ENCODE data around the gene CIB2.

The CIB2 gene

DNA sequence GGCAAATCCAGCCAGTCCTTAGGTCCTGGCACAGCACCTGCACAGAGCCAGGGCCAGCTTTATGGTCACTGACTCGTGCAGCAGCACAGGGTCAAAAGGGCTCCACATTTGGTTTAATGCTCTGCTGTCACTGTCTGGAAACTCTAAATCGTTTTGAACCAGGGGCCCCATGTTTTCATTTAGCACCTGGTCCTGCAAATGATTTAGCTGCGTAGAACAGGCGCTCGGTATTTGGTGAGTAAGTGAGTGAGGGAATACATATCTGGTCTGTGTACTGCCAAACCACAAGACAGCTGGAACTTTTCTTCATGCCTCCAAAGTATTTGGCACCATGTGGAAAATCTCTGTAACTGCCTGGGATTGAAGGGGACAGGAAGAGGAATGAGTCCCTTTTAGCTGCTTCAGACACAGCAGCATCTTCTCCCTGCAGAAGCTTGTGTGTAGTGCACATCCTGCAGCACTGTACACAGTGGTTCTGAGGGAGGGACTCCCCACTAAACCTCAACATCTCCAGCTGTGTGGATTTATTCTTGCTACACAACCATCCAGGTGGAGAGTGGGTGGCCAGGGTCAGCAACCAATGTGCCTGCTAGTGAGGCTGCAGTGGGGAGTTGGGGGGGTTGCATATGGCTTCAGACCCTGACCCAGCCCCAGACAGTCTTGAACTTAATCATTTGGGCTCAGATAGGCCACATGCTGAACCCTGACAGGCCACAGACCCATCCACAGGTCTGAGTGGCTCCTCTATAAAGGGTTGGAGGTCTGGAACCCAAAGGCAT, 37.8 kb downstream of the CIB2 start:
- FAIRE-seq (no peak), DNase-seq (ENCODE audit: insufficient read length, low spot score) (no peak)
- TF ChIP-seq POLR2A (IDR thresholded peaks at IDR 0.05; ENCODE audit: low read depth, low read length): no peak

DNA sequence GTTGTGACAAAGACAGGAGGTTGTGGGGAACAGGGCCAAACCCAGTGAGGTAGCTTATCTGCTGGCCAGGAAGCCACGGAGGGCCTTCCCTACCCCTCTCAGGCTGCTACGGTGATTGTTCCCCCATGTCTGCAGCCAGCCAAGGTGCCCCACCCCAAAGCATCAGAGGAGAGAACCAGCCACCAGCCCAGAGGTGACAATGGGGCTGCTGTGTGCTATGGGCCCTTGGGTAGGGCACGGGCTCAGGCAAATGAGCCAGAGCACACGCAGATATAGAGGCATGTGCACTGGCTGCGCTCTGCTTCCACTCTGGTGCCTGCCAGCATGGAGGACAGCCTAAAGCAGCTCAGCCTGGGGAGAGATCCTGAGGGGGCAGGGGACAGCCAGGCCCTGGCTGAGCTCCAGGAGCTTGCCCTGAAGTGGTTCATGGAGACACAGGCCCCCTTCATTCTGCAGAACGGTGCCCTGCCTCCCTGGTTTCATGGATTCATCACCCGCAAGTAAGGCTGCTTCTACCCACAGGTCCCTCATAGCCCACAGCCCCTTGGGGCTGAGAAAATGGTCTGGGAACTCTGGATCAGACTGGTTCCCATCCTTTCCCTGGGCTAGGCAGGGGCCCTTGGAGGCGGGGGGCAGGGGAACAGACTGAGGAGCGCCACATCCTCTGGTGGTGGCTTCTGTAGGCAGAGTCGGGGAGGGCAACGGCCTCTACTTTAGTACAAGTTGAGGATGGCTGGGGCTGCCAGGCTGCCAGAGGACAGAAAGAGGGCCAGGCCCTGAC, 38.8 kb downstream of the CIB2 start, which contains the start of gene SH2D7:
TSS of gene SH2D7 (plus strand) at position 301 of the 781 bp plus-strand sequence. CDS start at position 325, 24 bp downstream.
- DNase-seq (ENCODE audit: insufficient read length, low spot score) (no peak), FAIRE-seq (no peak)
- no peak for TF ChIP-seq POLR2A (IDR thresholded peaks at IDR 0.05; ENCODE audit: low read depth, low read length)

DNA sequence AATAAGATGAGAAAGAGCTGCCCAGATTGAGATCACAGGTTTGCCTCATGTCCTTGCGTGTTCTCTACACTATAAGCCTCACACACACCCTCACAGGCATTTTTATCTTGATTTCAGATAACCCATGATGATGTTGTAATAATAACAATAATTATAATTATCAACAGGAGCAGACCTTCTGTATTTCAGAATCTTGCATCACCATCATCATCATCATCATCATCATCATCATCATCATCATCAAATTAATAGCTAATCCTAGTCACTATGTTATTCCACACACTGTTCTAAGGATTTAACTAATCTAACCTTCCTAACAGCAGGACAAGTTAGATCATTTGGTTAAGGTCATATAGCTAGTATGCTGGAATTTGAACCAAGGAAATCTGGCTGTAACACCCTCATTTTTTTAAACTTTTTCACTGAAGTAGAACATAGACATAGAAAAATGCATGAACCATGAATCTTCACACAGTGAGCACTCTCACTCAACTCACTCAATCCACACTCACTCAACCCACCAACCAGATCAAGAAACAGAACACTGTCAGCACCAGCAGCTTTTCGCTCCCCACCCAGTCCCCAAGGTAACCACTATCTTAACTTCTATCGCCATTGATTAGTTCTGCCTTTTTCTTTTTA, 40.7 kb downstream of the CIB2 start:
- FAIRE-seq (no peak), DNase-seq (ENCODE audit: insufficient read length, low spot score) (no peak)
- no peak for TF ChIP-seq POLR2A (IDR thresholded peaks at IDR 0.05; ENCODE audit: low read depth, low read length)

DNA sequence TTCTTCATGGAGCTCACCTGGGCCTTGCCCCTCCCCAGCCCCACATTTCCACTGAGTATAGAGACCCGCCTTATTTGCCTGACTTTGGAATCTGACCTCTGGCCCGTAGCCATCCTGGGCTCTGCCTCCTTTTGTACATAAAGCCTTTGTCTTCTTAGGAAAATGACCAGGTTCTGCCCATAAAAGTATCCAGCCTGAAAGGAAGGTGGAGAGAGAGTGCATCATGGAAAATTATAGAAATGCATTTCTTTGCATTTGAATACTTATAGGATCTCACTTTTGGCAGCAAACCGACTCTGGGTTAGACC, 42.5 kb downstream of the CIB2 start:
- FAIRE-seq (no peak), DNase-seq (ENCODE audit: insufficient read length, low spot score) (no peak)
- TF ChIP-seq POLR2A (IDR thresholded peaks at IDR 0.05; ENCODE audit: low read depth, low read length): no peak

DNA sequence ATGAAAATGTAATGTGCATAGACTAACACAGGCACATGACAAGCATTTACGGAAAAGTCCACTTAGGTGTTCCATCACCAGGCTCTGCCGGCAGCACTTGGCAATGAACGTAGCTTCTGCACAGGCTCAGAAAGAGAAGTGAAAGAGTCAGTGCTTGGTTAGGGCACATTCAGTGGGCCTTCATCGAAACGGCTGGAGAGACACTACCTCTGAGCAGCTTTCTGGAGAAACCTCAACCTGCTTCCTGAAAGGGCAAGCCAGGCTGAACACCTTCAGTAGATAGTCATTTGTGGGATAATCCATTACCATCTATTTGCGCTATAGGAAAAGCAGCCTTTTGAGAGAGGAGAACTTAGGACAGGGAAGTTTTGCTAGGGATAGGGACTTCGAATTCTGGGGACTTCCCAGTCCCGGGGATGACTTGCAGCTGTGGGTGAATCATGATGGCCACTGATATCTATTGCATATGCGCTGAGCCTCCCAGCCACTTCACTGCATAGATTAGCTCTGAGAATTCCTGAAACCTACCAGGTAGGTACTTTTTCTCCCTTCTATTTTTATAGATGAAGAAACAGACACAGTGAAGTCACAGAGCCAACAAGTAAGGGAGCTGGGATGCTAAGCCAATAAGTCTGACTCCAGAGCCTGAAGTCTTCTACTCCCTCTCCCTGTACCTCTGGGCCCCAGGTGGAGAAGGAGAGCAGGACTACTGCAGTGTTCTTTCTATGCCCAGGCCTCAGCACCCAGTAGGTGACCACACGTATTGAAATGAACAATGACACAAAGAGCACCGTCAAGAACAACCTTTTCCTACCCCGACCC, 43.1 kb downstream of the CIB2 start:
- no peak for TF ChIP-seq POLR2A (IDR thresholded peaks at IDR 0.05; ENCODE audit: low read depth, low read length)
- DNase-seq (ENCODE audit: insufficient read length, low spot score): no peak
- no peak for FAIRE-seq

DNA sequence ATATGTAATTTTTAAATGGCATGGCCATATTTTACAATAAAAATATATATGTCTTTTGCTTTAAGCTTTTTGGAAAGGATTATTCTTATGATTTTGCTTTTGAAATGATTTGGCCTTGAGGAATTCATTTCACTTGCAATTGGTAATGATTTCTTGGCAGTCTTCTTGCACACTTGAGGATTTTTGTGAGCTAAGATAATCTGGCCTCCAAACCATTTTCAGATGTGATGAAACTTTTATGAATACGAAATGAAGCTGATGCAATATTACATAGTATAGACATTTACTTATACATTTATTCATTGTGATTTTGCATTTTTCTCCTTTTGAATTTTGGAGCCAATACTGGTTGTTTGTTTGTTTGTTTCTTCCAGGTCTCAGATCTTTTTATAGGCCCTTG, 45.3 kb downstream of the CIB2 start:
- no peak for TF ChIP-seq POLR2A (IDR thresholded peaks at IDR 0.05; ENCODE audit: low read depth, low read length)
- DNase-seq (ENCODE audit: insufficient read length, low spot score) (no peak), FAIRE-seq (no peak)

DNA sequence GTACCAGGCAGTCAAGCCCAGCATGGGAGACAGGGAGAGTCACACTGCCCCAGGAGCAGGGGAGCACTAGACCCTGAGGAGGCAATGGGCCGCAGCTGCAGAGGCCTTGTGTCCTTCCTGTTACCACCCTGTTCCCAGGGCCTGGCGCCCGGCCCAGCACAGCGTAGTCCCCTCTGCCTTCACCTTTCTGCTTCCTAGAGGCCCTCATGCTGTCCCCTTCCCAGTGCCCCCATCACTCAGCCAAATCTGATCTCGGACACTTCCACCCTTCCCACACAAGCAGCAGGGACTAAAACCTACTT, 46.8 kb downstream of the CIB2 start:
- no peak for TF ChIP-seq POLR2A (IDR thresholded peaks at IDR 0.05; ENCODE audit: low read depth, low read length)
- DNase-seq (ENCODE audit: insufficient read length, low spot score) (no peak), FAIRE-seq (no peak)

DNA sequence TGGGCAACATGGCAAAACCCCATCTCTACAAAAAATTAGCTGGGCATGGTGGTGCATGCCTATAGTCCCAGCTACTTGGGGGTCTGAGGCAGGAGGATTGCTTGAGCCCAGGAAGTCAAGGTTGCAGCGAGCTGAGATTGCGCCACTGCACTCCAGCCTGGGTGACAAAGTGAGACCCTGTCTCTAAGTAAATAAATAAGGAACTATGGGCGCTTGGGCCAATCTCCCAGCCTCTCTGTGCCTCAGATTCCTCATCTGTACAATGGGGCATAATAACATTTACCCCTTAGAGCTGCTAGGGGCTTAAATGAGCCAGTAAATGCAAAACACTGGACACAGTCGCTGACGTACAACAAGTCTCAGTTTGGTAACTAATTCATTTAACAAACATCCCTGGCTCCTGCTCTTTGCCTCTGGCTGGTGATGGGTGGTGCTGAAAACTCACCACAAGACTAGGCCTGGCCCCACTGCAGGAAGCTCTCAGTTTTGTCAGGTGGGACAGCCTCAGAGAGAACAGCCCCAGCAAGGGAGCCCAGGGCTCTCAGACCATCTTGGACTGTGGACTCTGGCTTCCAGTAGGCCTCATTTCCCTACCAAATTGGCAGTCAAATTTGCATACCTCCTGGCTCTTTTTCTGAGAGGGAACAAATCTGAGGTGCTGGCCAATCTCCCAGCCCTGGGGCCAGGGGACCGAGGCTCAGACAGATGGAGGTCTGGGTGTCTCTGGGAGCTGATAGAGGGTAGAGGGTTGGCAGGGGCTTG, 47.4 kb downstream of the CIB2 start:
- DNase-seq (ENCODE audit: insufficient read length, low spot score) (no peak), FAIRE-seq (no peak)
- TF ChIP-seq POLR2A (IDR thresholded peaks at IDR 0.05; ENCODE audit: low read depth, low read length): no peak

DNA sequence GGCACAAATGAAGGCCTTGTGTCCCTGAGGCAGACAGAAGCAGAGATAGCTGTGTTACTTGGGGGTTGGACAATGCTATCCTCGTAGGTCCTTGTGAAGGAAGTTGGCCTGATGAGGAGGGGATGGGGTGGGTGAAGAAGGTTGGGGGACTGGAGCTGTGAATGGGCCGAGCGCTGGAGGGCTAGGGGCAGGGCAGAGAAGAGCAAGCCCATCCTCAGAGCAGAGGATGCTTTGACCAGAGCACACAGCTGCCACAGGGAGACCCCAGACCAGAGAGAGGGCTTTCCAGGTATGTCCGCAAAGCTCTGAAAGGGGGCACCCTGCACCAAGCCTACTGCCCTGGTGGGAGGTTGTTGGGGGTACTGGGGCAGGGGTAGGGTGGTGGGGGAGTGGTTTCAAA, 48.1 kb downstream of the CIB2 start:
- FAIRE-seq (no peak), DNase-seq (ENCODE audit: insufficient read length, low spot score) (no peak)
- TF ChIP-seq POLR2A (IDR thresholded peaks at IDR 0.05; ENCODE audit: low read depth, low read length): no peak

DNA sequence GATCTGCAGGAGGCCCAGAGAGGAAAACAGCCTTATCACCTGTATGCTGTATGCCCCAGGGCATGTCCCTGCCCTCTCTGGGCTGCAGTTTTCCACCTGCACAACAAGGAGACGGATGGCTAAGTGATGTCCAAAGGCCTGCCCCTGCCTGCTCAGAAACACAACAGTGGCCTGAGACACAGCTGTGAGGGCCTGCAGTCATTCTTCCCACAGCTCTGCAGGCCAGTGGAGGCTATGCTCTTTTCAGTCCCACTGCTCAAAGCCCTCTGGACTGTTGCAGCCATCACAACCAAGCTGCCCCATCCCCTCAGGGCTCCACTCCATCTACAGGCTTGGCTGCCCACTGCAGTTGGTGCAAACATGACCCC, 48.5 kb downstream of the CIB2 start:
- DNase-seq (ENCODE audit: insufficient read length, low spot score): no peak
- no peak for TF ChIP-seq POLR2A (IDR thresholded peaks at IDR 0.05; ENCODE audit: low read depth, low read length)
- FAIRE-seq: no peak

DNA sequence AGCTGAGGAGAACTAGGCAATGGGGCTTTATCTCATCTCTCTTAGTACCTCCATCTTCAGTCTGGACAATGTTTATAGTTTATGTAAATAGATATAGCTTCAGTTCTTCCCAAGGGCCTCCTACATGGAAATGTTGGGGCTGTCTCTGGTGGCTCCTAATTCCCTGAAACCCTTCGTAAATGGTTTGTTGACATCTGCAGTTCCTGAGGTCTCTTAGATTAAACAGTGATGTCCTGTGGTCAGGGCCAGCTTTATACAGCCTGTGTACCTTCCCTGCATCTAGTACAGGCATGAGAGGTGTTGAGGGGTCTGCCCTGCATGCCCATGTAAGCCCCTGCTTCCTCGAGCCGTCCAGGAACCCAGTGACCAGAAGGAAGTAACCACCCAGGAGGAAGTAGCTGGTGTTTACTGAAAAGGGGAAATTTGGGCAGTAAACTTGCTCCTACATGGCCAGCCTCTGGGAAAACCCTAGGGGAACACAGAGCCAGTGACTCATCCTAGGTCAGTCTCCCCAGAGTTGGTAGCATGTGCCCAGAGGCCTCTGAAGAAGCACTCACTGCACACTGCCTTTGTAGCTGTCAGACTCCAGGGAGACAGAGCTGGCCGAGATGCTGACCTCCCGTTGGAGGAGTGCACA, 49.0 kb downstream of the CIB2 start:
- DNase-seq (ENCODE audit: insufficient read length, low spot score) (no peak), FAIRE-seq (no peak)
- TF ChIP-seq POLR2A (IDR thresholded peaks at IDR 0.05; ENCODE audit: low read depth, low read length): no peak

DNA sequence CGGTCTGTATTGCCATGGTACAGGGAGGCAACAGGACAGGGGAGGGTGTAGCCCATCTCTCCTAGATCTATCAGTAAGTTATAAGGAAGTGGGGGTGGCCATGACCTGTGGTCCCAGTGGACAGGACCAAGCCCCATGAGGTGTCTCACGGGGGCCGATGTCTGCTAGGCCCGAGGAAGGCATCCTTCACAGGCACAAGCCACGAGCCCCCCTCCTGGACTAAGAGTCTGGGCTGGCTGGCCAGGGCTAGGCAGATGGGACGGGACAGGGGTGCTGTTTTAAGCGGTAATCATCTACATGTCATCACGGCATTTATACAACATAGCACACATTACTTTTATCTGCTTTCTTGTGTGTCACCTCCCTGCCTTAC, 51.2 kb downstream of the CIB2 start:
- DNase-seq (ENCODE audit: insufficient read length, low spot score) (no peak), FAIRE-seq (no peak)
- no peak for TF ChIP-seq POLR2A (IDR thresholded peaks at IDR 0.05; ENCODE audit: low read depth, low read length)
